Measurements from ENCODE around the gene MEG3.

- no peak for TF ChIP-seq CTCF (conservative IDR thresholded peaks at IDR 0.05; ENCODE audit: low read length)
- no peak for TF ChIP-seq EZH2phosphoT487 (IDR thresholded peaks at IDR 0.05; ENCODE audit: borderline replicate concordance, low read depth, low read length)
Observed at GRCh38 chr14:100845341-100845740, 19.4 kb downstream of the MEG3 start.

Measured in OCI-LY7 (cell line).